ENCODE measurements around the gene SLC7A7.
"Not testable (repeated sequence)": the region's sequence is repeated elsewhere in the genome, so short reads cannot be mapped to it uniquely, and the experiment has no call there.

SLC7A7 gene

DNA sequence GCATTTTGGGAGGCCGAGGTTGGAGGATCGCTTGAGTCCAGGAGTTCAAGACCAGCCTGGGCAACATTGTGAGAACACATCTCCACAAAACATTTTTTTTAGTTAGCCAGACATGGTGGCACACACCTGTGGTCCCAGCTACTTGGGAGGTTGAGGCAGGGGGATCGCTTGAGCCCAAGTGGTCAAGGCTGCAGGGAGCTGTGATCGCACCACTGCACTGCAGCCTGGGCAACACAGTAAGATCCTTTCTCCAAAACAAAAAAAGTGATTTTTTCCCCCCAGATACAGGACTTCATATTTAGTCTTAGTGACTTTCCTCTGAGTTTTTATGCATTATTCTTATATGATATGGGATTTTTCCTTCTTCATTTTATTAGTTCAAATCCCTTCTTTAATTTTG lies 28.6 kb downstream of the SLC7A7 start:
- no peak for DNase-seq

DNA sequence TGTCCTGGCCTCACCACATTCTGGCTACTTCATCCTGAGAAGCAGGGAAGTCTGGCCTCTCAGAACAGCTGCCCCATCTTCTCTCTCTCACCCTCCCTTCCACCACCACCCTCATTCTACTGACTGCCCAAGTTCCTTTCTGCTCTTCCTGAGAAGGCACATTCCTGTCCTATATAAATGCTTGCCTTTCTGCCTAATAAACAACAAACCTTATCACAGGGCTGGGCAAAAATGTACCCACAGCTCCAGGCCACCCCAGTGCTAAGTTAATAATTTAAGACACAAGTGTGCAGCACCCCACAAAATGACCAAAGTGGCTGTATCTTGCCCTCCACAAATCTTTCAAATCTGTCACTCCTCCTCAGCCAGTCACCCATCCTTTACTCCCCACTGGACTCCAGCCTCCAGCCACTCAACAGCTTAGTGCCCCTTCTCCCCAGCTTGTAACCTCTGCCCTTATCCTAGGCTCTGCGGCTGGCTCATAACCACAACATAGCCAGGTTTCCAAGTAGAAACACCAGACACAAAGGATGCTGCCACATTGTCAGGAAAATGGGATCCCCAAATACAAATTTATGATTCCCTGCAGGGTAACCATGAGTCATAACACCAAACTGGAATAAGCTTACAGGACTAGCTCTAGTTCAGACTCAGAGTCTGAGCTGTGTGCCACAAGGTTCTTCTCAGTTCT lies 33.8 kb downstream of the SLC7A7 start:
- DNase-seq, result peak; percentile 50

DNA sequence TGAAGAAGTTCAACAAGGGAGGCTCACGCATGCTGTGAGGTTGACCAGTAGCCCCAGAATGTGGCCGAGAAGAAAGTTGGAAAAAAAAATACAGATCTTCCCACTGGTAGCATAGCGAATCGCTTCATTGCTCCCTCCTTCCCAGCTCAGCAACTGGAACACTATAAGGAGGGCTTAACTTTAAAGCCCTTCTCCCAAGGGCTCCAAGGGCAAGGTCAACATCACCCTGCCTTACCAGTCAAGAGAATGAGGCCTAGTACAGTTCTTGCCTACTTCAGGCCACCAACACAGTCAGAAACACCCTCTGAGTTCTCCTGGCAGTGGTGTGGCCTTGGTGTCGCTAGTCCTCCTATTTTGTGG lies 34.3 kb downstream of the SLC7A7 start:
- DNase-seq, result no peak

DNA sequence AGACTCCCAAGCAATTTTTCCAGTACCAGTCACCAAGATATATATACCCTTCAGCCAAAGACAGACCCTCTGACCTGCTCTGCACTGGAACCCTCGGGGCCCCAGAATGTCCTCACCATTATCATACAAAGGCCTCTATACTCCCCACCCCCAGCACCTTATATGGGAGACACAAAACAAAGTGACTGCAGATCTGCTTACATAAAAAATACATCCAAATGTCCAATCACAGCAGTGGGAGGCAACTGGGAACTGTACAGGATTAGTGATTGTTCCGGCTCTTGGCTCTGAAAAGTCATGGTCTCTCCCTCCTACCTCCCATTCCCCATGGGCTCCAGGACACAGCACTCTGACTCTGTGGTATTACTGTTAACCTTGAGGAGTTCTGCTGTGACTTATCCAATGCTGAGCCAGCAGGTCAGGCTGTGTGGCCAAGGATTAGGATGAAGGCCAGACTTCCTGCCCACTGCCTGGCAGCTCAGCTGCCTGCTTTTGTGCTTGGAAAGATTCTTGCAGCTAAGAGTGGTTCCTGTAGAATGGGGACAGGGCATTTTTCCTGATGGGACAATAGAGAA lies 35.0 kb downstream of the SLC7A7 start:
- DNase-seq, result no peak

DNA sequence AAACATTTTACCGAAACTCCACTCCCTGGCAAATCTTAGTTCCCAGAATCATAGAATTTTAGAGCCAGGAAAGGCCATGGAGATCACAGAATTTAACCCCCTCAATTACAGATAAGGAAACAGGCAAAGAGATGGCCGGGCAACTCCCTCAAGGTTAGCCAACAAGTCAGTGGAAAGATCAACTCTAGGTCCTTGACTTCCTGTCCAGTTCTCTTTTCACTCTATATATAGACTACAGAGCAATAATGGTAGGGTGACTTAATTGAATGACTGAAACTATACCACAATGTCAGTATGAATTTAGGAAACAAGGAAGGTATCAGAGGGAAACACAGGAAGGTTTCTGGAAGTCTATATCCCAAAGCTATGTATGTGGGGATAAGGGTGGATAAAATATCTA lies 37.2 kb downstream of the SLC7A7 start:
- DNase-seq, result no peak

DNA sequence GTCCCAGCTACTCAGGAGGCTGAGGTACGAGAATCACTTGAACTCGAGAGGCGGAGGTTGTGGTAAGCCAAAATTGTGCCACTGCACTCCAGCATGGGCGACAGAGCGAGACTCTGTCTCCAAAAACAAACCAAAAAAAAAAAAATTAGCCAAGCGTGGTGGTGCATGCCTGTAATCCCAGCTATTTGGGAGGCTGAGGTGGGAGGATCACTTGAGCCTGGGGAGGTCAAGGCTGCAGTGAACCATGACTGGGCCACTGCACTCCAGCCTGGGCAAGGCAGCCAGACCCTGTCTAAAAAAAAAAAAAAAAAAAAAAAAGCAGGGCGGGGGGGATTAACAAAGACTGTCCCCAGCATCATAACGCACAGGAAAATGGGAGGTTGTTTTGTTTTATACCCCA lies 38.4 kb downstream of the SLC7A7 start:
- DNase-seq, result not testable (repeated sequence)

DNA sequence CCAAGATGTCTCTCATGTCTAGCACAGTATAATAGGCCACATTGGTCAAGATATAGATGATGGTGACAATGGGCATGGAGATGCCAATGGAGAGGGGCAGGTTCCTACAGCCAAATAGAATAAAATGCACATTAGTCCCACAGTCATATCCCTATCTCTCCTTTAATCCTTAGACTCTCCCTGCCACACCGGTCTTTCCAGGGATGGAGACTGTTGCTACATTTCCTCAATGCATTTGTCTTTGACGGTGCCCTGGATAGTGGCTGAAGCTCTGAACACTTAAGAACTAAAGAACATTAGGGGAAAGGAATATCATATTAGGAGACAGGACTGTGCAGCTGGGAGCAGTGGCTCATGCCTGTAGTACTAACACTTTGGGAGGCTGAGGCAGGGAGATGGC lies 39.0 kb downstream of the SLC7A7 start:
- DNase-seq, result no peak

DNA sequence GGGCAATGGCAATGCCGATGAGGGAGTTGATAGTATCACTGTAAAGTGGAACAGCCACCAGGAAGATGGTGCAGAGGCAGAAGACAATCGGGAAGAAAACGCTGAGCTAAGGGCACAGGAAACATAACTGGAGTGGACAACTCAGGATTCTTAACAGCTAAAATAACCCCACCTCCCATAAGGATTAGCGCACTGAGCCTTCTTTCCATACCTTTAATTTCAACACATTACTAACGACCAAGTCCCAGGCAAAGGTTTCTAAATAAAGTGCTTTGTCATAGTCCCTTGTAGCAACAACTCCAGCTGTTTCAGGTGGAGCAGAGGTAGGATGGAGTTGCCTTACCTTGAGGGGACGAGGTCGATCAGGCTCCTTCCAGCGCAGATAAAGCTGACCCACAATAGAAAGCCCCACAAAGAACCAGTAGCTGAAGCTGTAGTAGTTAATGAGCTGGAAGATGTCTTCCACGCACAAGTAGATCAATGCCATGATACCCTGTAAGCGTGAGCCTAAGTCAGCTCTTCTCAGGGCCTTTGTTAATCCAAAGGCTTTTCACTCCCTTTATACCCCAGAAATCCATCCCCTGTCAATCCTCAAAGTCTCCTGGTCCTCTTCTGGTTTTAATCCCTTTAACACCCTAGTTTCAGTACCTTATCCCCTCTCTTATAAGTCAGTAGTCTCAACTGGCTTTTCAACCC lies 41.1 kb downstream of the SLC7A7 start:
- no peak for DNase-seq

DNA sequence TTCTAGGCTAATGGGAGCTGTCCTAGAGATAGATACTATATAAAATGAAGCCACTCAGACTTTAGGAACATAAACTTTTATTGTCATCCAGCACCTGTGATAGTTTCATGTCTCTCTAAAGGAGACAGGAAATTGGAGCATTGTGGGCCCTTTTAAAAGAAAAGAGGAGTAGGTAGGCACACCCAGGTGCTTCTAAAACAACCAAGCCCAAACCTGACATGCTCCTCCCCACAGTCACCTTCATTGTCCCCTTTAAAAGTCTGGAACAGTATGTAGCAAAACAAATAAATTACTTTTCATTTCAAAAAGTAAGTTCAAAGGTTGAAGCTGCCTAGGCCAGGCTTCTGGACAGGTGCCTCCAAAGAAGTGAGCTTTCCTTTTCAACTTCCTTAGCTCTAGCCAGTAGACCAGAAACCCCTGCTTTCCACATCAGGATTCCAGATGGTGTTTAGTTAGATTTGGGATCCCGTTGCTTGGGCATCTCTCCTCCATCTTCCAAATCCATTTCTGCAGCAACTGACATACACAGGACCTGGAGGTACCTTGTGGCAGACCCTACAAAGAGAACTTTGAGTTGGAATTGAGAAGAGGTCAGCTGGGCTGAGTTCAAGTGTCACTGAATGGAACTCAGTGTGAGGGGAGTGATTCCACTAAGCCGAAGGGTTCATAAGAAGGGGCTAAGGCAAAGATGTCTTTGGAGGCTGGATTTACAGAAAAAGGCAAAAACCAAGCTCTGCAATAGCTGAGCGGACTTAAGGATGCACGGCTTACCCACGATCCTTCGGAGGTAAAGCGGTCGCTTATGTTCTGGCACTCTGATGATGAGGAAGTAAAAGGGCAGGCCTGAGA lies 41.8 kb downstream of the SLC7A7 start:
- DNase-seq, result no peak

DNA sequence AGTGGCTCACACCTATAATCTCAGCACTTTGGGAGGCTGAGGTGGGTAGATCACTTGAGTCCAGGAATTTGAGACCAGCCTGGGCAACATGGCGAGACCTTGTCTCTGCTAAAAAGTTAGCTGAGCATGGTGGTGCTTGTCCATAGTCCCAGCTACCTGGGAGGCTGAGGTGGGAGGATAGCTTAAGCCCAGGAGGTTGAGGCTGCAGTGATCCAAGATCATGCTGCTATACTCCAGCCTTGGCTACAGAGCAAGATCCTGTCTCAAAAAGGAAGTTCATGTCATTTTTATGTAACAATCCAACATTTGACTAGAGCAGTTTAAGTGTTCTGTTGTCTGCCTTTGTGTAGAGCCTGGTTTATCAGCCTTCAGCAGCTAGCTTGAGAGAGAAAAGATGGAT lies 42.5 kb downstream of the SLC7A7 start:
- no peak for DNase-seq

DNA sequence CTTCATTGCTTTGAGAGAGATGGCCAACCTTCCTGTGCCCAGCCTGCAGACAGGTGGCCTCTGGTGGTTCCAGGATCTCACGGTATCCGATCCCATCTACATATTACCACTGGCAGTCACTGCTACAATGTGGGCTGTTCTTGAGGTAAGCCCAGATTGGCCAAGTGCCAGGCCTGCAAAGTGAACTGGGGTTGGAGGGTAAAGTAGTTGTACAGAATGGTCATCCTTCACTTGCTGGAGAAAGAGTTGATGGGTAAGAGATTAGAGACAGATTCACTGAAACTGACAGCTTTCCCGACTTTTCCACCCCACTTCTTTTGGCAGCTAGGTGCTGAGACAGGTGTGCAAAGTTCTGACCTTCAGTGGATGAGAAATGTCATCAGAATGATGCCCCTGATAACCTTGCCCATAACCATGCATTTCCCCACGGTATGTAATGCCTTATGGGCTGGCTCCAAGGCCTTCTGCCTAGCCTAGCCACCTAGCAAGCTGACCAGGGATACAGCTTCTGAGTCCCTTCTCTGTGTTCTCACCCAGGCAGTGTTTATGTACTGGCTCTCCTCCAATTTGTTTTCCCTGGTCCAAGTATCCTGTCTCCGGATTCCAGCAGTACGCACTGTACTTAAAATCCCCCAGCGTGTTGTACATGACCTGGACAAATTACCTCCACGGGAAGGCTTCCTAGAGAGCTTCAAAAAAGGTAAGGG lies 44.6 kb downstream of the SLC7A7 start:
- no peak for DNase-seq

DNA sequence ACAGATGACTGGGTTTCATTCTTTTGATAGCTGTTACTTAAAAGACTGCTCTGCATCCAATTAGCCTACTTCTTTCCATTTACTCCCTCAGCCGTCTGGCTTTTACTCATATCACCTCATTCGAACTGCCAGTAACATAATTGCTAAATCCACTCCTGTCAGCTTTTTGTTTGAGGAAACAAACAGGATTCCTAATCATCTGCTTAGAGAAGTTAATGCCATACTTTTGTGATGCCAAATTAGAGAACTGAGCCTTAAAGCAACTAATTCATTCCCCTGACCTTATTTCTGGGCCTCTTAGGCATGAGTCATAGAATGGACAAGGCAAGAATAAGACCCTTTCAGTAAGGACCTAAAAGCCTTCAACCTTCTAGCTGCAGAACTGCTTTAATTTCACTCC lies 45.9 kb downstream of the SLC7A7 start:
- no peak for DNase-seq

DNA sequence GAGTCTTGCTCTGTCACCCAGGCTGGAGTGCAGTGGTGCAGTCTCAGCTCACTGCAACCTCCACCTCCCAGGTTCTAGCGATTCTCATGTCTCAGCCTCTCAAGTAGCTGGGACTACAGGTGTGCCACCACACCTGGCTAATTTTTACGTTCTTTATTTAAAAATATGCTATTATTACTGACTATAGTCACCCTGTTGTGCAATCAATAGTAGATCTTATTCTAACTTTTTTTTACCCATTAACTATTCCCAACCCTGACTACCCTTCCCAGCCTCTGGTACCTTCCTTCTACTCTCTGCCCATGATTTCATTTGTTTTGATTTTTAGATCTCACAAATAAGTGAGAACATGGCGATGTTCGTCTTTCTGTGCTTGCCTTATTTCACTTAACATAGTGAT lies 46.3 kb downstream of the SLC7A7 start:
- DNase-seq, result no peak

DNA sequence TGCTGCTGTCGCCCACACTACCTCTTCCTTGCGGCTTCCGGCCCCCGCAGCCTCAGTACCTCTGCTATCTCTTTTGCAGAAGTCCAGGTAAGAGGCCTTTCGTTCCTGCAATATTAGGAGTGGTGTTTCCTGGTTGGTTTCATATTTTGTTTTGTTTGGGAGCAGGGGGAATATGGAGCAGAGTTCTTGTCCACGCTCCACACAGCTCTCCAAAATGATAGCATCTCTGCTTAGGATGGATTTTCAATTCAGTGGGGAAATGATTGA lies 48.0 kb downstream of the SLC7A7 start:
- no peak for DNase-seq

DNA sequence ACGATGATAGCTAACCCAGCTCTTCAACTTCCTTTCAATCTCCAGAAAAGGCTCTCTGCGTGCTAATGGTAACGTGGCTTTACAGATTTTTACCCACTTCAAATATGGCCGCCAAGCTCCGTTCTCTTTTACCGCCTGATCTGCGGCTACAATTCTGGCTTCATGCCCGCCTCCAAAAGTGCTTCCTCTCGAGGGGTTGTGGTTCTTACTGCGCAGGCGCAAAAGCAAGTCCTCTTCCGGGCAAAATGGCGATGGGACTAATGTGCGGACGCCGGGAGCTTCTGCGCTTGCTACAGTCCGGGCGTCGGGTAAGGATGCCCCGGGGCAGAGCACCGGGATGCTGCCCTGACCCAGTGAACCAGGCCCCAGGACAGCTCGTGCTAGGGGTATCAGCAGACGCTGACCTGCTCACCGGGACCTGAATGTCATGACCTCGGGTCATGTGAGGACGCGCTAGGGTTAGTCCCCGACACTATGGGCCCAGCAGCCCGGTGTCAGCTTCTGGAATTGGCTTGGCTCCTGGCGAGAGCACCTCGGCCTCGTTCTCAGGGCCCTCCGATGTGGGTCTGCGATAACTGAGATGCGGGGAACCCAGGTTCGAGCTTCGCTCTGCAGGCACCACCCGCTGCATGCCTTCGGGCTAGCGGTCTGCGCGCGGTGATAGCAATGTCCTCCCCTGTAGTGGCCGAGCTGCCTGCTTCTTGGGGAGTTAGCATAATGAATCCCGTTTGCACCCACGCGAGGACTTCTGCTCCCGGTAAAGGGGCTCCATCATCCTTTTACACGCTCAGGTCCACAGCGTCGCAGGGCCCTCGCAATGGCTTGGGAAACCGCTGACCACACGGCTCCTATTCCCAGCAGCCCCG lies 48.5 kb downstream of the SLC7A7 start, which contains the start of gene OXA1L:
OXA1L (plus strand) TSS at position 232 of the 866 bp plus-strand sequence; CDS start at position 246, 14 bp downstream.
- DNase-seq, result peak; percentile 96

DNA sequence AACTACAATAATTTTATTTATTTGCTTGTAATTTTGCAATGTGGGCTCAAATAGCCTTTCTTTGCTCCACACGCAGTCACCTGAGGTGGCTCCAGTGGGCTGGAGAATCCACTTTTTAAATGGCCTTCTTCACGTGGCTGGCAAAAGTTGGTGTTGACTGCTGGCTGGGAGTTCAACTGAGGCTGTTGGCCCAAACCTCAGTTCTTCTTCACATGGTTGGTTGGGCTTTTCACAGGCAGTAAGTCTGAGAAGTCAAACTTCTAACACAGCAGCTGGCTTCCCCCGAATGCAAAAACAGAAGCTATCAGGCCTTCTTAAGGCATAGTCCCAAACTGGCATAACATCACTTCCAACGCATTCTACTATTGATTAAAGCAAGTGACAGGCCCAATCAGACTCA lies 50.9 kb downstream of the SLC7A7 start:
- DNase-seq, result no peak

DNA sequence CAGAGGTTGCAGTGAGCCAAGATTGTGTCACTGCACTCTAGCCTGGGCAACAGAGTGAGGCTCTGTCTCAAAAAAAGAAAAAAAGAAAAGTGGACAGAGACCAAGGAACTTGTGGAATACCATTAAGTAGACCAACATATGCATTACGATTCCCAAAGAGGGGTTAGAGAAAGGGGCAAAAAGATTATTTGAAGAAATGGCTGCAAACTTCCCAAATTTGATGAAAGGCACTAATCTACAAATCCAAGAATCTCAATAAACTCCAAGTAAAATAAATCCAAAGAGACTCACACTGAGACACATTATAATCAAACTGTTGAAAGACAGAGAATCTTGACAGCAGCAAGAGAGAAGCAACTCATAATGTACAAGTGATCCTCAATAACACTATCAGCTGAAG lies 53.5 kb downstream of the SLC7A7 start:
- DNase-seq, result no peak

DNA sequence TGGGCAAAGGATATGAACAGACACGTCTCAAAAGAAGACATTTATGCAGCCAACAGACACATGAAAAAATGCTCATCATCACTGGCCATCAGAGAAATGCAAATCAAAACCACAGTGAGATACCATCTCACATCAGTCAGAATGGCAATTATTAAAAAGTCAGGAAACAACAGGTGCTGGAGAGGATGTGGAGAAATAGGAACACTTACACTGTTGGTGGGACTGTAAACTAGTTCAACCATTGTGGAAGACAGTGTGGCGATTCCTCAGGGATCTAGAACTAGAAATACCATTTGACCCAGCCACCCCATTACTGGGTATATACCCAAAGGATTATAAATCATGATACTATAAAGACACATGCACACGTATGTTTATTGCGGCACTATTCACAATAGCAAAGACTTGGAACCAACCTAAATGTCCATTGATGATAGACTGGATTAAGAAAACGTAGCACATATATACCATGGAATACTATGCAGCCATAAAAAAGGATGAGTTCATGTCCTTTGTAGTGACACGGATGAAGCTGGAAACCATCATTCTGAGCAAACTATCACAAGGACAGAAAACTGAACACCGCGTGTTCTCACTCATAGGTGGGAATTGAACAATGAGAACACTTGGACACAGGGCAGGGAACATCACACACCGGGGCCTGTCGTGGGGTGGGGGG lies 57.1 kb downstream of the SLC7A7 start:
- not testable (repeated sequence) for DNase-seq

DNA sequence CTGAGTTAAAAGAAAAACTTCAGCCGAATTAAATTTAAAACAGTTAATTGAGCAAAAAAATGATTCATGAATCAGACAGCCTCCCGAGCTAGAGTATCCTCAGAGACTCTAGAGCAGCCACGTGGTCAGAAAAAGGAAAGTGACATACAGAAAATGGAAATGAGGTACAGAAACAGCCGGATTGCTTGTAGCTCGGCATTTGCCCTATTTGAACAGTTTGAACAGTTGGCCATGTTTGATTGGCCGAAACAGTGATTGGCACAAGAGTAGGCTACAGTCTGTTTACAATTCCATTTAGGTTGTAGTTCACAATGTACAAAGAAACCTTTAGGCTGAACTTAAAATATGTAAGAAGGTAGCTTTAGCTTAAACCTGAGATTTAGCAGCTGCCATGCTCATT lies 61.6 kb downstream of the SLC7A7 start:
- DNase-seq, result no peak

DNA sequence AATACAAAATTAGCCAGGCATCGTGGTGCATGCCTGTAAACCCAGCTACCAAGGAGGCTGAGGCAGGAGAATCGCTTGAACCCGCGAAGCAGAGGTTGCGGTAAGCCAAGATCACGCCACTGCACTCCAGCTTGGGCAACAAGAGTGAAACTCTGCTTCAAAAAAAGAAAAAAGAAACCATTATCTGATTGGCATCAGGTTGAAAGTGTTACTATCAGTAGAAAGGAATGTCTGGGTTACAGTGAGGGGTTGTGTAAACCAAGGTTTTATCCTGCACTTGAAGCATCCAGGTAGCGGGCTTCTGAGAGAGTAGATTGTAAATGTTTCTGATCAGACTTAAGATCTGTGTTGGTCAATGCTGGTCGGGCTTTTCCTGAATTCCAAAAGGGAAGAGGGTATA lies 62.8 kb downstream of the SLC7A7 start:
- DNase-seq, result peak; percentile 46

DNA sequence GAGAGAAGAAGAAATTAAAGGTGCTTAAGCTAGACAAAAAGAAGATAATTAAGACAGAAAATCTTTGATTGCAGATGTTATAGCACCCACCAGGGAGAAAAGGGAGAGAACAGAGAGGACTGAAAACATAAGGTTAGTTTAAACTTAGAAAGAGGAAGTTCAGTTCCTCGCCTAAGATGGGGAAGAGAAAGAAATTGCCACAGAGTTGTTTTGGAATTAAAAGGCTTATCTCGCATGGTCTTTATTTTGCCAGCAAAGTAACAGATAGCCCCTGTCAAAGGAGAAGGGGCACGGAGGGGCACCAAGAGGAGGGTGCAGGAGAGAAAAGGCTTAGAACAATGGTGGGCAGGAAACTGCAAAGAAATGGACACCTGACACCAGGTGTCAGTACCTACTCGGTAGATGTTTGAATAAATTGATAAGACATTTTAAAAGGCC lies 66.6 kb downstream of the SLC7A7 start:
- DNase-seq, result no peak
